Naive thymus-derived CD8-positive, alpha-beta T cell (primary cell): Measurements from ENCODE around the gene FOXR1. TPM values are rescaled to one million over a fixed set of nuclear protein-coding genes. Genes with fewer than 3 reads are reported as not detected.
"Not testable (repeated sequence)": the region's sequence is repeated elsewhere in the genome, so short reads cannot be mapped to it uniquely, and the experiment has no call there.

Experiments used
- ATAC-seq, 2 donors: fragments of 150-1000 bp; cut with Tn5 transposase in 1 of 2; sonication (Bioruptor Pico), chemical (Tn5 transposase) in 1 of 2; 1 replicate in 1 of 2; 2 replicates in 1 of 2; pipeline ENCODE4 v1.10.0; 2021; ENCODE audit warnings: mild to moderate bottlenecking in 2 of 2, moderate library complexity in 2 of 2
- POLR2A ChIA-PET: fragments of 350-600 bp; sonication (Branson Sonifier 250); formaldehyde crosslinking; loops from one replicate; lab custom pipeline; 2021; ENCODE audit warnings: antibody characterized with exemption; lab: Charles Lee
- DNase-seq, 10 donors: peaks; one replicate each; pipeline versions ENCODE4 v3.0.0 to v3.0.0-alpha.2; 2020 to 2022
- H3K27ac Mint-ChIP-seq, 10 donors: one replicate each; pipeline ENCODE4 v1.8.0; 2020 to 2022; ENCODE audit warnings: mild to moderate bottlenecking in 10 of 10, mixed read lengths in 10 of 10, moderate library complexity in 4 of 10, inconsistent platforms in 1 of 10
- H3K27me3 Mint-ChIP-seq, 5 donors: one replicate each; pipeline ENCODE4 v1.8.0; 2021 to 2022; ENCODE audit warnings: mixed read lengths in 5 of 5
- H3K36me3 Mint-ChIP-seq, 3 donors: one replicate each; pipeline ENCODE4 v1.8.0; 2020 to 2022; ENCODE audit warnings: mixed read lengths in 3 of 3, mild to moderate bottlenecking in 2 of 3, inconsistent platforms in 1 of 3
- H3K4me1 Mint-ChIP-seq, 4 donors: one replicate each; pipeline ENCODE4 v1.8.0; 2021 to 2022; ENCODE audit warnings: mixed read lengths in 4 of 4
- H3K4me3 Mint-ChIP-seq, 10 donors: one replicate each; pipeline ENCODE4 v1.8.0; 2020 to 2022; ENCODE audit warnings: mild to moderate bottlenecking in 10 of 10, mixed read lengths in 10 of 10, moderate library complexity in 6 of 10, inconsistent platforms in 1 of 10
- H3K9me3 Mint-ChIP-seq, 9 donors: one replicate each; pipeline ENCODE4 v1.8.0; 2020 to 2022; ENCODE audit warnings: mixed read lengths in 9 of 9, mild to moderate bottlenecking in 3 of 9, inconsistent platforms in 1 of 9, moderate library complexity in 1 of 9
- polyA plus RNA-seq, 3 donors: library from polyadenylated mRNA; unstranded; fragments of 300-500 nt; fragmentation: Illumina TruSeq; gene quantifications; one replicate each; pipeline ENCODE4 v1.2.3, GENCODE V29; 2021
- total RNA-seq, 8 experiments: library from RNA in 2 of 8; stranded (reverse) in 2 of 8; gene quantifications; one replicate each; pipeline ENCODE4 v1.2.3 and lab custom pipeline; 2021 to 2026

The FOXR1 gene
- total and polyA plus RNA-seq, 5 experiments from 2014 or later = not detected

GRCh38 chr11:119000906-119001305 is 29.3 kb downstream of the FOXR1 start:
- H3K27ac Mint-ChIP-seq = peak overlapping the region in 2 of 10 donors; percentile 22 to 44
- H3K27me3 Mint-ChIP-seq = no peaks in the 10 kb centered on the region
- H3K4me3 Mint-ChIP-seq = peak overlapping the region in 4 of 10 donors; percentile 9 to 54 (median 50)
- DNase-seq (no peak), ATAC-seq (no peak)
- POLR2A ChIA-PET = interaction anchor here (1.1 kb wide), 1 partner anchor 17 kb away, joined by 7 read pairs; the partner anchor contains the start of genes RPS25 and TRAPPC4
- H3K36me3 Mint-ChIP-seq = peaks cover 0 to 66% (median 9%) of the 10 kb centered on the region in 3 donors
- H3K9me3 Mint-ChIP-seq = no peaks in the 10 kb centered on the region
- peaks cover 11 to 49% (median 45%) of the 10 kb centered on the region in 4 donors for H3K4me1 Mint-ChIP-seq

DNA sequence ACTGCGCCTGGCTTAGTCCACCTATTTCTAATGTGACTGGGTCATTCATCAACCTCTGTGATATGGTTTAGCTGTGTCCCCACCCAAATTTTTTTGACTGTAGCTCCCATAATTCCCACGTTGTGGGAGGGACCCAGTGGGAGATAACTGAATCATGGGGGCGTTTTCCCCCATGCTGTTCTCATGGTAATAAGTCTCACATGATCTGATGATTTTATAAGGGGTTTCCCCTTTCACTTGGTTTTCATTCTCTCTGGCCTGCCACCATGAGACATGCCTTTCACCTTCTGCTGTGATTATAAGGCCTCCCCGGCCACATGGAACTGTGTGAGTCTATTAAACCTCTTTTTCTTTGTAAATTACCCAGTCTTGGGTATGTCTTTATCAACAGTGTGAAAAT is 35.1 kb downstream of the FOXR1 start:
- Mint-ChIP-seq H3K9me3 (no peaks in the 10 kb centered on the region), H3K27ac (peak overlapping the region in 1 of 10 donors; percentile 22), H3K4me3 (no peak overlapping the region), H3K4me1 (peaks cover 0 to 4% (median 2%) of the 10 kb centered on the region in 4 donors), H3K27me3 (no peaks in the 10 kb centered on the region), H3K36me3 (peaks cover 0 to 86% (median 7%) of the 10 kb centered on the region in 3 donors)
- DNase-seq (no peak), ATAC-seq (no peak)
- POLR2A ChIA-PET = no interaction called here

GRCh38 chr11:119011476-119012053 is 40.0 kb downstream of the FOXR1 start:
- no peak overlapping the region for H3K4me3 Mint-ChIP-seq
- peaks cover 0 to 89% (median 24%) of the 10 kb centered on the region in 3 donors for H3K36me3 Mint-ChIP-seq
- POLR2A ChIA-PET = no interaction called here
- no peaks in the 10 kb centered on the region for H3K27me3 Mint-ChIP-seq
- peaks cover 11 to 27% (median 21%) of the 10 kb centered on the region in 4 donors for H3K4me1 Mint-ChIP-seq
- DNase-seq (no peak), ATAC-seq (no peak)
- no peaks in the 10 kb centered on the region for H3K9me3 Mint-ChIP-seq
- H3K27ac Mint-ChIP-seq = peak overlapping the region in 3 of 10 donors; percentile 33 to 66 (median 40)

GRCh38 chr11:119012629-119013170 is 41.1 kb downstream of the FOXR1 start:
- H3K36me3 Mint-ChIP-seq = peaks cover 0 to 85% (median 23%) of the 10 kb centered on the region in 3 donors
- DNase-seq (no peak), ATAC-seq (no peak)
- H3K27me3 Mint-ChIP-seq = no peaks in the 10 kb centered on the region
- no peak overlapping the region for H3K4me3 Mint-ChIP-seq
- POLR2A ChIA-PET = interaction anchor here (0.9 to 1.2 kb wide), 2 partner anchors 38 to 55 kb away, joined by 3 read pairs; partner anchors contain the start of gene VPS11
- H3K9me3 Mint-ChIP-seq = no peaks in the 10 kb centered on the region
- H3K27ac Mint-ChIP-seq = peak overlapping the region in 6 of 10 donors; percentile 34 to 83 (median 62)
- H3K4me1 Mint-ChIP-seq = peaks cover 13 to 34% (median 30%) of the 10 kb centered on the region in 4 donors

- Mint-ChIP-seq H3K4me3 (no peak overlapping the region), H3K4me1 (peaks cover 18 to 46% (median 37%) of the 10 kb centered on the region in 4 donors), H3K27me3 (no peaks in the 10 kb centered on the region), H3K27ac (peak overlapping the region in 5 of 10 donors; percentile 5 to 61 (median 39)), H3K9me3 (no peaks in the 10 kb centered on the region), H3K36me3 (peaks cover 0 to 76% (median 23%) of the 10 kb centered on the region in 3 donors)
- POLR2A ChIA-PET = interaction anchor here (0.6 to 1.8 kb wide), 4 partner anchors 12 to 451 kb away, joined by 3 to 10 read pairs (median 6); partner anchors contain the start of gene CENATAC
- DNase-seq (no peak), ATAC-seq (no peak)
These were observed 42.8 kb downstream of the FOXR1 start for GRCh38 chr11:119014209-119014924.

DNA sequence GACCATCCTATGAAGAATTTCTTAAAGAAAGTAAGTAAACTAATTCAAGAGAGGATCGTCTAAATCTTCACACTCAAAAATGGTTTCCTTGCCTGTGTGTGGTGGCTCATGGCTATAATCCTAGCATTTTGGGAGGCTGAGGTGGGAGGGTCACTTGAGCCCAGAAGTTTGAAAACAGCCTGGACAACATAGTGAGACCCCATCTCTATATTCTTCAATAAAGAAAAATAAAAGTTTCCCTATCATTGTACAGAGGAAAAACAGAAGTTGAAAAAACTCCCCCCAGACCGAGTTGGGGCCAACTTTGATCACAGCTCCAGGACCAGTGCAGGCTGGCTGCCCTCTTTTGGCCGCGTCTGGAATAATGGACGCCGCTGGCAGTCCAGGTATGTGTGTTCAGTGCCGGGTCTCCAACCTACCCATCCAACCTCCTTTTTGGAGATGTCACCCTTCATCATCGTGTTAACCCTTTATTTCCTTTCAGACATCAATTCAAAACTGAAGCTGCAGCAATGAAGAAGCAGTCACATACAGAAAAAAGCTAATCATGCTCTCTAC is 43.6 kb downstream of the FOXR1 start:
- Mint-ChIP-seq H3K36me3 (peaks cover 0 to 71% (median 23%) of the 10 kb centered on the region in 3 donors), H3K27ac (peak overlapping the region in 9 of 10 donors; percentile 13 to 98 (median 53)), H3K4me3 (peak overlapping the region in 7 of 10 donors; percentile 16 to 97 (median 26)), H3K27me3 (no peaks in the 10 kb centered on the region), H3K9me3 (no peaks in the 10 kb centered on the region), H3K4me1 (peaks cover 20 to 53% (median 44%) of the 10 kb centered on the region in 4 donors)
- peak in 1 of 10 donors; percentile 12 for DNase-seq
- no peak for ATAC-seq
- POLR2A ChIA-PET = interaction anchor here (0.6 to 1.8 kb wide), 6 partner anchors 13 to 451 kb away, joined by 3 to 10 read pairs (median 4); partner anchors contain the start of gene CENATAC

- no peak for DNase-seq
- Mint-ChIP-seq H3K4me1 (peaks cover 21 to 62% (median 53%) of the 10 kb centered on the region in 4 donors), H3K4me3 (peak overlapping the region in 9 of 10 donors; percentile 19 to 99 (median 70)), H3K27ac (peak overlapping the region; percentile 14 to 100 (median 75)), H3K9me3 (no peaks in the 10 kb centered on the region), H3K36me3 (peaks cover 0 to 75% (median 22%) of the 10 kb centered on the region in 3 donors), H3K27me3 (no peaks in the 10 kb centered on the region)
- POLR2A ChIA-PET = interaction anchor here (0.6 to 5.0 kb wide), 11 partner anchors 8 to 225 kb away, joined by 3 to 82 read pairs (median 4); partner anchors contain the start of genes CENATAC, DDX6 and SLC37A4
- ATAC-seq = no peak
These were observed 44.9 kb downstream of the FOXR1 start for GRCh38 chr11:119016216-119017009.

GRCh38 chr11:119017377-119017776 is 45.8 kb downstream of the FOXR1 start:
- peak in 2 of 10 donors; percentile 20 to 25 for DNase-seq
- Mint-ChIP-seq H3K4me1 (peaks cover 19 to 66% (median 56%) of the 10 kb centered on the region in 4 donors), H3K4me3 (peak overlapping the region; percentile 97 to 100 (median 98)), H3K36me3 (peaks cover 0 to 77% (median 21%) of the 10 kb centered on the region in 3 donors), H3K27ac (peak overlapping the region; percentile 98 to 100 (median 100))
- H3K27me3 Mint-ChIP-seq, H3K9me3 Mint-ChIP-seq, ATAC-seq: not testable (repeated sequence)
- POLR2A ChIA-PET = interaction anchor here (0.6 to 5.0 kb wide), 13 partner anchors 7 to 1702 kb away, joined by 3 to 82 read pairs (median 4); partner anchors contain the start of genes CENATAC, DDX6, SLC37A4 and VPS11

GRCh38 chr11:119018074-119018938 is 46.7 kb downstream of the FOXR1 start, which contains the start of the genes RPS25 and TRAPPC4:
TSS of gene RPS25 (minus strand) at chr11:119018343. CDS start at chr11:119018284, 59 bp downstream.
TSS of gene TRAPPC4 (plus strand) at chr11:119018766. CDS start at chr11:119018796, 30 bp downstream.
- Mint-ChIP-seq H3K27ac (peak within 1 kb of the TSS; percentile 98 to 100 (median 100)), H3K9me3 (no peaks in the 10 kb centered on the region), H3K4me3 (peak within 1 kb of the TSS; percentile 97 to 100 (median 98)), H3K4me1 (peaks cover 16 to 69% (median 56%) of the 10 kb centered on the region in 4 donors), H3K36me3 (peaks cover 0 to 77% (median 14%) of the 10 kb centered on the region in 3 donors), H3K27me3 (no peaks in the 10 kb centered on the region)
- DNase-seq (peak; percentile 93 to 98 (median 94)), ATAC-seq (peak; percentile 85 to 86)
- POLR2A ChIA-PET = interaction anchor here (0.7 to 5.0 kb wide), 33 partner anchors 9 to 352 kb away, joined by 3 to 82 read pairs (median 3); partner anchors contain the start of genes C2CD2L, CBL, CENATAC and DDX6

GRCh38 chr11:119019996-119020395 is 48.4 kb downstream of the FOXR1 start:
- H3K27ac Mint-ChIP-seq = peak overlapping the region; percentile 98 to 100 (median 100)
- H3K36me3 Mint-ChIP-seq = peaks cover 0 to 77% (median 11%) of the 10 kb centered on the region in 3 donors
- peaks cover 22 to 77% (median 68%) of the 10 kb centered on the region in 4 donors for H3K4me1 Mint-ChIP-seq
- no peak for ATAC-seq
- no peak for DNase-seq
- H3K27me3 Mint-ChIP-seq = no peaks in the 10 kb centered on the region
- peak overlapping the region; percentile 97 to 100 (median 98) for H3K4me3 Mint-ChIP-seq
- POLR2A ChIA-PET = interaction anchor here (1.2 to 5.0 kb wide), 5 partner anchors 9 to 98 kb away, joined by 3 to 82 read pairs (median 28); partner anchors contain the start of genes CENATAC, HYOU1, SLC37A4 and VPS11
- H3K9me3 Mint-ChIP-seq = no peaks in the 10 kb centered on the region
